ENCODE measurements around the gene ELMOD3. TPM values are rescaled to one million over a fixed set of nuclear protein-coding genes. Genes with fewer than 3 reads are reported as not detected.

ELMOD3 gene
- total RNA-seq, 2 donors from 2014 or later = 12.4 to 18.9 TPM

DNA sequence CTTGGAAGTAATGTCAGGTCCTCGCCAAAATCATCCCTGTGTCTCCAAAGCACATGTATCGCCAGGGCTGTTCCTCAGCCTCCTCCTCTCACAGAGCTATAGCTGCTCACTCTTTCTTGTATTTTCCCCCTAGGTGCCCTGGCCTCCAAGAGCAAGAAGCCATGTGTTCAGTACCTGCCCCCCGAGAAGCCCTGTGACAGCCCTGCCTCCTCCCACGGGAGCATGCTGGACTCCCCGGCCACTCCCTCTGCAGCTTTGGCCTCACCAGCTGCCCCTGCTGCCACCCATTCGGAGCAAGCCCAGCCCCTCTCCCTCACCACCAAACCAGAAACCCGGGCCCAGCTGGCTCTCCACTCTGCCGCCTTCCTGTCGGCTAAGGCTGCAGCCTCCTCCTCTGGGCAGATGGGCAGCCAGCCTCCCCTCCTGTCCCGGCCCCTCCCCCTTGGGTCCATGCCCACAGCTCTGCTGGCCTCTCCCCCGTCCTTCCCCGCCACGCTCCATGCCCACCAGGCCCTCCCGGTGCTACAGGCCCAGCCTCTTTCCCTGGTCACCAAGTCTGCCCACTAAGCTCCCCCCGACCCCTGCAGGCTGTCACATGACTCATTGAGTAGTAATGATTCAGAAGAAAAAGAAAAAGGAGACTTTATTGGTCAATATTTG is 45.5 kb upstream of the ELMOD3 start:
- WGBS, 2 experiments (ENCODE audit: insufficient coverage in 1 of 2, insufficient read length in 1 of 2) = 86 to 88% methylated on average over 5 to 15 of the region's 15 CpGs
- H3K4me1 Mint-ChIP-seq = peaks cover 6% of the 10 kb centered on the region
- no peak overlapping the region for H3K4me3 Mint-ChIP-seq
- peaks cover 54% of the 10 kb centered on the region for H3K36me3 Mint-ChIP-seq (ENCODE audit: low read depth)
- TF ChIP-seq, protein P1, sequence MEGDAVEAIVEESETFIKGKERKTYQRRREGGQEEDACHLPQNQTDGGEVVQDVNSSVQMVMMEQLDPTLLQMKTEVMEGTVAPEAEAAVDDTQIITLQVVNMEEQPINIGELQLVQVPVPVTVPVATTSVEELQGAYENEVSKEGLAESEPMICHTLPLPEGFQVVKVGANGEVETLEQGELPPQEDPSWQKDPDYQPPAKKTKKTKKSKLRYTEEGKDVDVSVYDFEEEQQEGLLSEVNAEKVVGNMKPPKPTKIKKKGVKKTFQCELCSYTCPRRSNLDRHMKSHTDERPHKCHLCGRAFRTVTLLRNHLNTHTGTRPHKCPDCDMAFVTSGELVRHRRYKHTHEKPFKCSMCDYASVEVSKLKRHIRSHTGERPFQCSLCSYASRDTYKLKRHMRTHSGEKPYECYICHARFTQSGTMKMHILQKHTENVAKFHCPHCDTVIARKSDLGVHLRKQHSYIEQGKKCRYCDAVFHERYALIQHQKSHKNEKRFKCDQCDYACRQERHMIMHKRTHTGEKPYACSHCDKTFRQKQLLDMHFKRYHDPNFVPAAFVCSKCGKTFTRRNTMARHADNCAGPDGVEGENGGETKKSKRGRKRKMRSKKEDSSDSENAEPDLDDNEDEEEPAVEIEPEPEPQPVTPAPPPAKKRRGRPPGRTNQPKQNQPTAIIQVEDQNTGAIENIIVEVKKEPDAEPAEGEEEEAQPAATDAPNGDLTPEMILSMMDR (conservative IDR thresholded peaks at IDR 0.05) = no peak
- no peaks in the 10 kb centered on the region for H3K4me1 ChIP-seq (ENCODE audit: control insufficient read depth, insufficient read depth, low read length)
- no peak overlapping the region for H3K9ac ChIP-seq (ENCODE audit: extremely low read depth, low read length, poor library complexity, severe bottlenecking)
- H3K27ac ChIP-seq (ENCODE audit: low read depth, low read length) = peak overlapping the region; percentile 38
- no peaks in the 10 kb centered on the region for H3K9me3 Mint-ChIP-seq
- no peak for DNase-seq
- no peak overlapping the region for H3K4me3 ChIP-seq (ENCODE audit: low read length)
- H3K27me3 Mint-ChIP-seq (ENCODE audit: insufficient read depth) = no peaks in the 10 kb centered on the region
- no peaks in the 10 kb centered on the region for H3K27me3 ChIP-seq (ENCODE audit: control insufficient read depth, insufficient read depth, low read length, poor library complexity, severe bottlenecking)
- no peaks in the 10 kb centered on the region for H3K9me3 ChIP-seq (ENCODE audit: control insufficient read depth, low read length)
- H3K36me3 ChIP-seq (ENCODE audit: control insufficient read depth, insufficient read depth, low read length) = peaks cover 55% of the 10 kb centered on the region
- peak overlapping the region; percentile 69 for H3K27ac Mint-ChIP-seq

DNA sequence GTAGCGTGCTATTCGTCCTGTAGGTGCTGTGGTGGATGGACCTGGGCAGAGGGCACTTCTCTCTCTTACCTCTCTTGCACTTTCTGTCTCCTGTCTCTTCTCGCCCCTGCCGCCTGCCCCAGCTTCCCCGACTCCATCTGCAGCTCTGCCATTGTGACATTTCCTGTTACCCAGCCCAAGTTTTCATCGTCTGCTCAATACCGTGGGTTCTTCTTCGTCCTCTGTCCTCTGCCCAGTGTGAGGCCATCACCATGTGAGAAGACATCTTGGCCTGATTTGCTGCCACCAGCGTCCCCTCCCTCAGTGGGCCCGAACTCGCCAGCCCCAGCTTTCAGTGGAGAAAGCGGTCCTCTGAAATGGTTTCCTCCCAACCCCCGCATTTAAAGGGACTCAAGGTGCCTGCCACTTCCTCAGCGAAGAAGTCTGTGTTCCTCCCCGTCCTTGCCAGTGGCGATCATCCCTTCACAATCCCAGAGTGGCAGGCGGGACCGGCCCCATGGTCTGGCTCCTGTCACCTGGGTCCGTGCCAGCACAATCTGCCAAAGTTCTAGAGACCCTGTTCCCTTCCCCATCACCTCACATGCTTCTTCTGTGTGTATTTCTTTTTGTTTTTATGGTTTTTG is 44.8 kb upstream of the ELMOD3 start:
- Histone ChIP-seq H3K27me3 (ENCODE audit: control insufficient read depth, insufficient read depth, low read length, poor library complexity, severe bottlenecking) (no peaks in the 10 kb centered on the region), H3K9ac (ENCODE audit: extremely low read depth, low read length, poor library complexity, severe bottlenecking) (no peak overlapping the region), H3K9me3 (ENCODE audit: control insufficient read depth, low read length) (no peaks in the 10 kb centered on the region), H3K4me3 (ENCODE audit: low read length) (no peak overlapping the region), H3K36me3 (ENCODE audit: control insufficient read depth, insufficient read depth, low read length) (peaks cover 47% of the 10 kb centered on the region), H3K4me1 (ENCODE audit: control insufficient read depth, insufficient read depth, low read length) (no peaks in the 10 kb centered on the region), H3K27ac (ENCODE audit: low read depth, low read length) (no peak overlapping the region)
- Mint-ChIP-seq H3K36me3 (ENCODE audit: low read depth) (peaks cover 47% of the 10 kb centered on the region), H3K4me3 (no peak overlapping the region), H3K27ac (no peak overlapping the region), H3K27me3 (ENCODE audit: insufficient read depth) (no peaks in the 10 kb centered on the region), H3K4me1 (peaks cover 6% of the 10 kb centered on the region), H3K9me3 (no peaks in the 10 kb centered on the region)
- 86 to 87% methylated on average over 14 to 19 of the region's 19 CpGs for WGBS, 2 experiments (ENCODE audit: insufficient coverage in 1 of 2, insufficient read length in 1 of 2)
- no peak for DNase-seq
- TF ChIP-seq, protein P1 (conservative IDR thresholded peaks at IDR 0.05) = no peak

DNA sequence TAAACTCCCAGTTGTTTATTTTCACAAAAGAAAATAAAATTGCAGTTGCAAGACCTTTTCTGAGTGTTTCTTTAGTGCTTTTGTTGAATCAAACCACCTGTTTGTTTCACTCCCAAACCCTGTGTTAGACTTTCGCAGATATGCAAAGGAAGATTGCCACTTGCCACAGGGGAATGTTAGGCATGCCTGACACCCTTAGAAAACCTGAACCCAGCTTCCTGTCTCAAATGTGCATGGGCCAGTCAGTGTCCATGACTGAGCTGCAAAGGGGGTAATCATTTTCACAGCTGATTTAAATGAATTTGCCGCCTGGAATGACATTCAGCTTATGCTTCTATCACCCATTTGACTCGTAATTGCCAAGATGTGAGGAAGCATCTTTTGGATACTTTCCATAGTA is 44.2 kb upstream of the ELMOD3 start:
- no peak overlapping the region for H3K4me3 ChIP-seq (ENCODE audit: low read length)
- TF ChIP-seq, protein P1 (conservative IDR thresholded peaks at IDR 0.05) = no peak
- no peaks in the 10 kb centered on the region for H3K9me3 ChIP-seq (ENCODE audit: control insufficient read depth, low read length)
- no peaks in the 10 kb centered on the region for H3K4me1 ChIP-seq (ENCODE audit: control insufficient read depth, insufficient read depth, low read length)
- Mint-ChIP-seq H3K27ac (no peak overlapping the region), H3K4me3 (no peak overlapping the region), H3K36me3 (ENCODE audit: low read depth) (peaks cover 42% of the 10 kb centered on the region), H3K27me3 (ENCODE audit: insufficient read depth) (no peaks in the 10 kb centered on the region), H3K9me3 (no peaks in the 10 kb centered on the region), H3K4me1 (peaks cover 6% of the 10 kb centered on the region)
- no peak overlapping the region for H3K27ac ChIP-seq (ENCODE audit: low read depth, low read length)
- H3K9ac ChIP-seq (ENCODE audit: extremely low read depth, low read length, poor library complexity, severe bottlenecking) = no peak overlapping the region
- H3K36me3 ChIP-seq (ENCODE audit: control insufficient read depth, insufficient read depth, low read length) = peaks cover 42% of the 10 kb centered on the region
- DNase-seq = no peak
- H3K27me3 ChIP-seq (ENCODE audit: control insufficient read depth, insufficient read depth, low read length, poor library complexity, severe bottlenecking) = no peaks in the 10 kb centered on the region
- 88 to 93% methylated on average over 3 of the region's 3 CpGs for WGBS, 2 experiments (ENCODE audit: insufficient coverage in 1 of 2, insufficient read length in 1 of 2)

Measured in endodermal cell (in vitro differentiated cells).